Femur (tissue), 1 donor: ENCODE measurements around the gene MYO10.
"Not testable (repeated sequence)": the region's sequence is repeated elsewhere in the genome, so short reads cannot be mapped to it uniquely, and the experiment has no call there.

Experiments used
- DNase-seq: peaks from one replicate; pipeline ENCODE4 v3.0.0-alpha.2; 2017

MYO10 gene

DNA sequence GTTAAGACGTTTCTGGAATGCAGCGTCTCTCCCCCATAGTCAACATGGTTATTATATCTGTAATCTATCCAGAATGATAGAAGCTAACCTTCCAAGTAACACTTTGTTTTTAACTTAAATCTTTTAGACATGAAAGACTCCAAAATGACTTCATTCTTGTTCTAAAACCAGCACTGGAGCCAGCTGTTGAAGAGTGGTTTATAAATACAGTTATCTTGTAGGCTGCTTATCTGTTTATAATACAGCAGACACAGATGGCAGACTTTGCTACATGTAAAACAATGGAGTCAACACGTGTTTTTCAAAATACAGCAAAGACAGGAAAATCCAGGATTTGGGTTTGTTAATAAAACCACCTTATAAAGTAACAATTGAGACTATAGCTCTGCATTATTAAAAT is 270.5 kb downstream of the MYO10 start:
- DNase-seq, result no peak

DNA sequence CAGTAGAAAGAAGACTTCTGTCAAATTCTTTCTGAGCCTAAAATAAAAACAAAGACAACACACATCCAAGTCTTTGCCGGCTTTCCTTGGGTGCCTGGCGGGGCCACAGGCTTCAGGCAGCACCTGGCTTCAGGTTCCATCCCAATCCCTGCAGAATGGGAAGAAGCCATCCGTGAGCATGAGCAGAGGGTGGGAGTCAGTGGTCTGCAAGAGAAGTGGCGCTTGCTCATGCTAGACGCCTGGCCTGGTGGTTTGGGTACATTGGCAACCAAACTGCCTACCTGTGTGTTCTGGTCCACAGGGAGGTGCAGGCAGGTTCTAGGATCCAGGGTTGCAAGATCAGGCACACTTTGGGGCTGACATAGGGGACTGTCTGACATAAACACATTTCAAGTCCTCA is 271.7 kb downstream of the MYO10 start:
- no peak for DNase-seq

DNA sequence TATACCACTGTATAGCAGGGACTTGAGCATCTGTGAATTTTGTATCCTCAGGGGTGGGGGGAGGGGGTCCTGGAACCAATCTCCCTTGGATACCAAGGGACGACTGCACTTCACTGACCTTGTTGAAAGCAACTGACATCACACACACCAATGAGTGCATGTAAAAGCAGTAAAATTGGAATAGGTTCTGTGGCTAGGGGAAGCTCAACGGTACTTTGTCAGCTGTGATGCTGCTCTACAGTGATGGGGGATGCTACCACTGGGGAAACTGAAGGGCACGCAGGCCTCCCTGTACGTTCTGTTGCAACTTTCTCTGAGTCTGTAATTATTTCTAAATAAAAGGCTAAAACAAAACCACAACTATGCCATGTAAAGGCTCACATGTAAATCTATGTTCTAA is 272.2 kb downstream of the MYO10 start:
- DNase-seq, result no peak

DNA sequence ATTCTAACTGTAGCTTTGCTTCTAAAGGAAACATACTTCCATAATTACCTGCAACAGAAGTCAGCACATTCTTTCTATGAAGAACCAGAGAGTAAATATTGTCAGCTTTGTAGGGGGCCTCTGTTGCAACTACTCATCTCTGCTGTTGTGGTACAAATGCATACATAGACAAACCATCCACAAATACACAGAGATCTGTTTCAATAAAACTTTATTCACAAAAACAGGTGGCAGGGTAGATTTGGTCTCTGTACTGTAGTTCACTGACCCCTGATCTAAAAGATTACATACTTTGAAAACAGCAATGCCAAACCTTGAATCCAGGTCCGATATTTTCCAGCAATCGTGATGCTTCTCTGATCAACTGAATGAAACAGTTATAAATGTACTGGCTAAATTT is 274.4 kb downstream of the MYO10 start:
- no peak for DNase-seq

DNA sequence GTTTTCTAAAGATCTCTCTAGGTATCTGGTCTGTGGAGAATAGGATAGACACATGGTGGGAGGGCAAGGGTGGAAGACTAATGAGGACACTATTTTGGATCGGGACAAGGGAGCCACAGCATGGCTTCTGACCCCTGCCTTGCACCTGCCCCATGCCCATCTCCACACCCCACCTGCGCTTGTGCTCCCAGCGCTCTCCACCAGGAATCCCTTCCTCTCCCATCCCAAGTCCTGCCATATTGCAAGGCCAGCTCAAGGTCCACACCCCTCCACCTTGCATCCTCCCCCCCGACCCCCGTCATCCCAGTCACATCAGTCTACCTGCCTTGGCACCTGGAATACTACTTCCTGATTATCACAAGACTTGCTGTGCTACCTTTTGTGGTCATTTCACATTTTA is 275.1 kb downstream of the MYO10 start:
- no peak for DNase-seq

DNA sequence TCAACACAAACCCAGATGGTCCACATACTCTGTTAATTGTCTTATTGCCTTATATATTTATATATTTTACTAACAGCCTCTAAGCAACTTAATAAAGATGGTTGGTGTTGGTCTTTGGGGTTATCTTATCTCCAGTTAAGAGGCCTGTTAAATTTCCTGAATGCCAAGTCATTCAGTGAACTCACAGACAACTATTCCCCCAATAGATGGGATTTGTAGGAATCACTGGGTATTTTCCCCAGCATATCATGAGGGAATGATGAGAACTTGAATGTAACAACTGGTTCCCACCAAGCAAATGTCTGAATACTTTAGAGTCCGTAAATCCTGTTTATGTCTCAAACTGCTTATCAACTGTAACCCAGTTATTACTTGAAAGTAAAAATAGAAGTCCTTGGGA is 276.6 kb downstream of the MYO10 start:
- DNase-seq, result no peak

DNA sequence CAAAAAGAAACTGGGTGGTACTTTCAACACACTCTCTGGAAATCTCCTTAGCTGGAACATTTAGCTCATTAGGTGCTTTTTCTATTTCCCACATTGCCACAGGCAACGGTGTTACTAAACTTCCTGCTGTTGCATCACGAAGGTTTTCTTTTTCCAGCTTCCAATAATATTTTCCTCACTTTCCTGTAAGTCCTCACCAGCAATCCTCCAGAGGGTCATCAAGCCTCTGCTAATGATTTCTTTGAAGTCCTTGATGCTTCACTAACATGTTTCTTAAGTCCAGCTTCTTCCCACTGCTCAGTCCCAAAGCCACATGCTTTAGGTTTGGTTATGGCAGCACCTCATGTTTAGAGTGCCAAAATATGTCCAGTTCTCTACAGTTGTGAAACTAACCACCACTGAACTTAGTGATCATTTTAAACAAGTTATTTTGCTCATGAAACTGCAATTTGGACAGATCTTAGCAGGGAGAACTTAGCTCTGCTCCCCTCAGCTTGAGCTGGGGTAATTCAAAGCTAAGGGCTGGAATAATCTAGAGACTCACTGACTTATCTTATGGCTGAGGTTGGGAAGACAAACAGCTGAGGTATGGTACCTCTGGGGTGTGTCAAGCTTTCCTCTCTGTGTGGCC is 279.4 kb downstream of the MYO10 start:
- peak; percentile 56 for DNase-seq

DNA sequence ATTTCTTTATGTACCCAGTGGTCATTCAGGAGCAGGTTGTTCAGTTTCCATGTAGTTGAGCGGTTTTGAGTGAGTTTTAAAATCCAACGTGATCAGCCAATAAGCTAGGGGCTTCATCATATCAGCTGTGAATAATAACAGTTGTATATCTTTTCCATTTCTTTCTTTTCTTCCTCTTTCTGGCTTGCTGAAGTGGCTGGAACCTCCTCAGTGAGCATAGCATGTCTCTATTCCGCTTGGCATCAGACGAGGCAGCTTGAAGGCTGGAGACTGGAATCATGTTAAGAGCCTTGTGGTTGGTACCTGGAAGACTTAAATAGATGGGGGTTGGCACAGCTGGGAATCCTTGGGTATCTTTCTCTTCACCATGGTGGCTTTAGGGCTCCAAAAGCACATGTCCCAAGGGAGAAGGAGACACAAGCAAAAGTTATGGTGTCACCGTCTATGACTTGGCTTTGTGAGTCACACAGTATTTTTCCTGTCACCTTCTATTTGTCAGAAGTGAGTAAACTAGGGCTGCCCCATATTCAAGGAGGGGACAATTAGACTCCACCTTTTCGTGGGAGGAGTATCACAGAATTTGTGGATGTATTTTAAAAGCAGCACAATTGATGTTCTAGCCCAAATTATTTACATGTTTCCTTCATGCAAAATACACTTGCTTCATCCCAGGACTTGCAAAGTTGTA is 281.3 kb downstream of the MYO10 start:
- no peak for DNase-seq

DNA sequence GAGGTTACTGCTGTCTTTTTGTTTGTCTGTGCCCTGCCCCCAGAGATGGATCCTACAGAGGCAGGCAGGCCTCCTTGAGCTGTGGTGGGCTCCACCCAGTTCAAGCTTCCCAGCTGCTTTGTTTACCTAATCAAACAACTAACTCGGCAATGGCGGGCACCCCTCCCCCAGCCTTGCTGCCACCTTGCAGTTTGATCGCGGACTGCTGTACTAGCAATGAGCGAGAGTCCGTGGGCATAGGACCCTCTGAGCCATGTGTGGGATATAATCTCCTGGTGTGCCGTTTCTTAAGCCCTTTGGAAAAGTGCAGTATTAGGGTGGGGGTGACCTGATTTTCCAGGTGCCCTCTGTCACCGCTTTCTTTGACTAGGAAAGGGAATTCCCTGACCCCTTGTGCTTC is 287.3 kb downstream of the MYO10 start:
- DNase-seq, result not testable (repeated sequence)

DNA sequence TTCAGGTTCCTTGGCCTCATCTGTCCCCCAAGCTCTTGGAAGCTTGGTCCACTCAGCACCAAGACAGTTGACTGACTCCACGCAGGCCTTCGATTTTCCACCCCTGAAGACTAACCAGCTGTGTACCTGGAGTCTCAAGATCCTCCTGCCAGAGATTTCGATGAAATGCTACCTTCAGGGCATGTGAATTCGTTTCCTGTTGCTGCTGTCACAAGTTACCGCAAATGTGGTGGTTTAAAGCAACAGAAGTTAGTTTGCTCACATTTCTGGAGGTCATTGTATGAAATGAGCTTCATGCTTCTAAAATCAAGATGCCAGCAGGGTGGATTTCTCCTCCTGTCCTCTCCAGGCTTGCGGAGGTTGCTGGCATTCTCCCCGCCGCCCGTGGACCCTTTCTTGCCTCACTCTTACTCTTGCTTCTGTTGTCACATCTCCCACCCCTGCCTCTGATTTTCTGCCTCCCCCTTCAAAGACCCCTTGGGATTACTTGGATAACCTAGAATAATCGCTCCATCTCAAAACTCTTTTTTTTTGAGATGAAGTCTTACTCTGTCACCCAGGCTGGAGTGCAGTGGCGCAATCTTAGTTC is 291.7 kb downstream of the MYO10 start:
- DNase-seq, result no peak

DNA sequence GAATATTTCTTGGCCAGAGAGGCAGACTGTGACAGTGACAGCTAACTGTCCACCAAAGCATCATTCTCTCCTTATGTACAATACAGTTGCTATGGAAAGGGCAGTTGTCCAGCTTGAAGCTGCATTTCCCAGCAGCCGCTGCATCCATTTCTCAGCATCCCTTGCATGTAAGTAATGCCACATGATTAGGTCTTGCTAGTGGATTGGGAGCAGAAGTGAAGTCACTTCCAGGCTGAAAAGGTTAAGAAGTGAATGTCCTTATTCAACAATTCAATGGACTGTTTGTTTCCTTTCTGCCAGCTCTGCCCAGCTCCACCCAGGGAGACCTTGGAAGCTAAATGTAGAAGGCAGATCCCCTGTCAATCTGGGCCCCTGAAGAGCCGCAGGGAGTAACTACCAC is 293.2 kb downstream of the MYO10 start:
- no peak for DNase-seq

DNA sequence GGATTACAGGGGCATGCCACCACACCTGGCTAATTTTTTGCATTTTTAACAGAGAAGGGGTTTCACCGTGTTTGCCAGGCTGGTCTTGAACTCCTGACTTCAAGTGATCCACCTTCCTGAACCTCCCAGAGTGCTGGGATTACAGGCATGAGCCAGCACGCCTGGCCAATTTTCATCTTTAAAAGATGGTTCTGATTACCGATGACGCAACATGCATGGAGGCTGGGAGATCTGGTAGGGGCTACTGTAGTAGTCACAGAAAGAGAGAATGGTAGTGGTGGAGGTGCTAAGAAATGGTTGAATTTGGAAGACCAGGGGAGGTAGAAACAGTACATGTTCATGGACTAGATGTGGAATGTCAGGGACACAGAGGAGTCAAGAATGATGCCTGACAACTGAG is 296.9 kb downstream of the MYO10 start:
- DNase-seq, result no peak

DNA sequence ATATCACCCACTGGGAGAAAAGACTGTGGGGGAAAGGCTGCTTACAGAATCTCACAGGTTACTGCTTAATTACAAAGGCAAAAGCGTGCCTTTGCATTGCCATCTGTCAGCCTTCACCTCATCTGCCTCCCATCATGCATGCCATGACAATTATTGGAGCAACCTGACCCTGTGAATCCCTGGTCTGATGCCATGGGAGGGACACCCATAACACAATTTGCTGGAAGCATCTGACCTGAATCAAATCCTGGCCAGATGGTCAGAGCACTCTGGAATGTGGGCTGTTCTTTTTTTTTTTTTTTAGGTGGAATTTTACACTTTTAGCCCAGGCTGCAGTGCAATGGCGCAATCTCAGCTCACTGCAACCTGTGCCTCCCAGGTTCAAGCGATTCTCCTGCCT is 307.7 kb downstream of the MYO10 start:
- DNase-seq, result no peak

DNA sequence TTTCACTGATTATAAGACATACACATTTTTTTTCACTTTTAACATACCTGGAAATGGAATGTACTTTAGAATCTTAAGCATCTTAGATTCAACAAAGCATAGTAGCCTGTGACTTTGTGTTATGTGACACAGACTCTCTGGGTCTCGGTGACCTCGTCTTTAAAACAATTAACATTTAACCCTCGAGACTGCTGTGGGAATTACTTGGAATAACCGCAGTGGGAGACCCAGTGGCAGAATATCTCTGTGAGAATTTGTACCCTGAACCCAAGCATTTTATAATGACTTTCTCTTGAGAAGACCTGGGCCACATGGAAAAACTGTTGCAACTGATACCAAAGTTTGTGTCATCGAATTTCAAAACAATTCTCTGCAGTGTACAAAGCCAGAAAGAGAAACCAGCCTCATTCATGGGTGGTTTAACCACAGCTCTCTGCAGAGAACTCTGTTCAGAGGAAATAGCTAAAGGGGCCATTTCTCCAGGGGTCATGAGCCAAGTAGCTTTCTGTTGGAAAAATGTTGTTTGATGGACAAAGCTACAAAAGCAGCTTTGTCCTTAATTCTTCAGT is 309.3 kb downstream of the MYO10 start:
- no peak for DNase-seq

DNA sequence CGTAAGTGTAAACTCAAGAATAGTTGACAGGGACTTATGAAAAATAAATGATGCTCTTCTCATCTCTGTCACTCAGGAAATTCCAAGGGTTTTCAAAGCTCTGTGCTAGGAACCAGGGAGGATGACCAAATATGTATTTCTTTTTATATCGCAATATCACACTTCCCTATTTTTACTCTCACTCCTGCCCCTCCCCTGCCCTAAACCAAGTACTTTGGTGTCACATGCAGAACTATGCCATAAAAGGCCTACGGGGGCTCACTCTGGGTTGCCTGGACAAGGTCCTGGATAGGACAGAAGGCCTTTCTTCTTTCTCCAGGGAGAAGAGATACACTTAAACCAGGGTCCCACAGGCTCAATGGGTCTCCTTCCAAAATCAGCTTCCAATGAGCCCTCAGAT is 311.0 kb downstream of the MYO10 start:
- no peak for DNase-seq

DNA sequence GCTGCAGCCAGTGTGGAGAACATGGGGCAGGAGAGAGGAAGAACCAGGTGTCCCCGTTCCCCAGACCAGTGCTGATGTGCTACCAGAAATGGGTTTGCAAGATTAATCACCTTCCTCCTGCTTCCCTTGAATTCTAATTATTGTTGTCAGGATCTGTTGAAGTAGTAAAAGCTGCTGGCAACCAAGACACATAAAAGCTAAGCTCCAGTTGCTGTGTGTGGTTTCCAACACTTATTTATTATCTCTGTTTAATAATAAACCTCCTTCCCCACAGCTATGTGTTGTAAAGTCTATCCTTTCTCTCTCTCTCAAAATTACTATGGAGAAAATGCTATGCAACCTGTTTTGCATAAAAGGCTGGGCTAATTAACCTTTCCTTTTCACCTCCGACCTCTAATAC is 317.0 kb downstream of the MYO10 start:
- DNase-seq, result no peak

DNA sequence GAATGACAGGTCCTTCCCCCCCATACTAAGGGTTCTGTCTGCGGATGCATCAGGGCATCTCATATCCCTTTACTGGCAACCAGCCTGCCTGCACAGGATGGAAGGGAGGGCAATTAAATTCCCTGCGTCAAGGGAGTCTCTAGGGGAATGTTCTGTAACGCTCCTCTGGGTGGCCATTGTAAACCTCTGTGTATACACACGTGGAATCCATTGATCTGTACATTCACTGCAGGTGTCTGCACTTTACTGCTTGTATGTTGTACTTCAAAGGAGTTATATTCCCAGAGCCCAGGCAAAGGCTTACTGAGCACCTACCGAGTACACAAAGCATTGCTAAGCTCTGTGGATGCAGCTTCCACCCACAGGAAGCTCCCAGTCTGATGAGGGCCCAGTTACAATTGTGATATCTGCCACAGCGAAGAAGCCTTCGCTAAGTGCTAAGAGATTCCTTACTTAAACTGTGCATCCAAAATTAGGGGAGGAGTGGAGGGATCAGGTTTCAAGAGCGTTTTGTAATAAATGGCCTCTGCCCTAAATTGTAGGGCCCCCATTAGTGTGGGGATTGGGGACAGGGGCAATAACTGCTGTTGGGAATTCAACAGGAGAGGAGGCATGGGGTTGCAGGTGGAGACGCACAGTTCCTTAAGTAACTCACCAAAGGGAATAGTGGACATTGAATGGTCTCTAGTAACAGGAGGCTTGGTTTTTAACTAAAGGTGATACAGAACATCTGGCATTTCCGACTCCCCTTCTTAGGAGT is 317.8 kb downstream of the MYO10 start:
- DNase-seq, result no peak

DNA sequence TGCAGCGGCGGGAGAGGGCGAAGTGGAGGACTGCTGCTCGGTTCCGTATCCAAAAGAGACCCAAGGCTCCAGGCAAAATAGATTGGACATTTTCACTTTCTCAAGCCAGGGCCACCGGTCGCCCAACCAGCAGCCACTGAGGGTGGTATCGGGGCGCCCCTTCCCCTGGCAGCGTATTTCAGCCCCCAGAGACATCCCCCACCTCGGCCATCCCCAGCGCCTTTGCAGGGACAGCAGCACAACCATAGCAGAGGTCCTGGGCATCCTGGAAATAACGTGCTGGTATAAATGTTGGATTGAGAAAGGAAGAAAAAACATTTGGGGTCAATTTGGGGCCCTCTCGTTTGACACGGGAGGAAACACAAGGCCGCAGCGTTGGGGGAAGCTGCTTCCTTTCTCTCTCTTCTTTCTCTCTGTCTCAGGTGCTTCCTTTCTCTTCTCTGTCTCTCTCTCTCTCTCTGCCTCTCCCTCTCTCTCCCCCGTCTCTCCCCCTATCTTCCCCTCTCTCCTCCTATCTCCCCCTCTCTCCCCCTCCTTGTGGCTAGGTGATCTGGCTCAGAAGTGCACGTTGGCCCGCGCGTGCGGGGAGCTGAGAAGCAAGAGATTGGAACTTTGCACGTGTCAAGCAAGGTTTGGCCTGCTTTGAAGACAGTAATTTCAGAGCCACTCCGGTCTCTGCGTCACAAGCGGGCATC is 318.7 kb downstream of the MYO10 start:
- DNase-seq, result no peak

DNA sequence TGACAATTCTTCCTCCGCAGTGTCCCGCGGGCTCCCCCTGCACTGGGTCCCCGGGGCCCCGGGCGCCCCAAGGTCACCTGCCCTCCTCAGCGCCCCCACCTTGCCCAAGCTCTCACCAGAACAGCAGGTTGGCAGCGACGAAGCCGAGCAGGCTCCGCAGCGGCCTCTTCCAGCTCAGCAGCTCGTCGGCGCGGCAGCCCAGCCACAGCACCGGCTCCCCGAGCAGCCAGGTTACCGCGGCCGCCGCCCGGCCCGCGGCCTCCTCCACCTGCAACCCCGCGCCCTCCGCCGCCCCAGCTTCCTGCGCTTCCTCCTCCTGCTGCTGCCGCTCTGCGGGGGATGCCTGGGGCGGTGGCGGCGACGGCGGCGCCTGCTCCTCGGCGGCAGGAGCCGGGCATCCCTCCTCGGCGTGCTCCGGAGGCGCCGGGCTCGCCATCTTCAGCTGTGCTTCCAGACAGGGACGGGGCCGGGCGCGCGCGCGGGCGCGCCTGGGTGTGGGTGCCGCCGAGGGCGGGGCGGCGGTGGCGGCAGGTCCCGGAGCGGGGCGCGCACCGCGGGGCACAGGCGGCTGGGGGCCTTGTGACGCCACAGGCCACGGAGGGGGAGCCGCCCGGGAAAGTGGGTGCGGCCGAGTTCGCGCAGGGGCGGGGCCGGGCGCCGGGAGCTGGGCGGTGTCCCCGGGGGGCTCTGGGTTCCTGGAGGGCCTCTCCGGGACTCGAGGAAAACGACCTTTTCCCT is 319.4 kb downstream of the MYO10 start, which contains the start of gene RETREG1:
RETREG1 (minus strand) TSS at position 462 of the 738 bp plus-strand sequence; CDS start at position 436, 26 bp downstream.
- DNase-seq, result peak; percentile 71

DNA sequence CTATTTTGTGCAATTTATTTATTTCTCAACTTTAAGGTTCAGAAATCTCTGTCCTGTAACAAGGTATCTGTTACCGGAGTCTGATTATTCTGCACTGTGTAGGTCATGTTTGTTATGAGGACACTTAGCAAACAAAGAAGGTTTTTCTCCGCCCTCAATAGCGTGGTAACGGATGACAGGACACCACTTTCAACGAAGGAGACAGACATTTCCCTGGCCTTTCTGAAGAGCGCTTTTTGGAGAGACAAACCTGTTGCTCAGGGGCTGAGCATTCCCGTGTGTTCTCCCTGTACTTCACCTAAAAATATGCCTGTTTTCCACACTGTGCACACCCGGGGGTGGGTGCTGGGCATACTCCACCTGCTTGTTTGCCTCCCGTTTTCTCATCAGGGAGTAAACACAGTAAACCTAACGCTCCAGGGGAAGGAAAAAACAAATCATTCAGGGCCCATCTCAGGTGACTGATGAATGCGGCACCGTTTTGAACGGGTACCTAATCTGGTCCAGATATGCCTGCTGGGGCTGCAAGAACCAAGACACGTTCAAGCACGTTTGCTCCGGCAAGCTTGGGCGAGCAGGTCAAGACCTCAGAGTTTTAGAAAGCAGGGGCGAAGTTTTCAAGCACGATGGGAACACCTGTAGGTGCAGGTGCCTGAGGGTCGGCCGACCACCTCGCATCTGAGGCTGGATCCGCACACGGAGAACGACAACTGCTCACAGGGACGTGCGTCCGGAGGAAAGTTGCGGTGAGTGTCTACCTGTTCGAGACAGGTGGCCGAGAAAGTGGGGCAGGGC is 320.1 kb downstream of the MYO10 start:
- DNase-seq, result no peak

DNA sequence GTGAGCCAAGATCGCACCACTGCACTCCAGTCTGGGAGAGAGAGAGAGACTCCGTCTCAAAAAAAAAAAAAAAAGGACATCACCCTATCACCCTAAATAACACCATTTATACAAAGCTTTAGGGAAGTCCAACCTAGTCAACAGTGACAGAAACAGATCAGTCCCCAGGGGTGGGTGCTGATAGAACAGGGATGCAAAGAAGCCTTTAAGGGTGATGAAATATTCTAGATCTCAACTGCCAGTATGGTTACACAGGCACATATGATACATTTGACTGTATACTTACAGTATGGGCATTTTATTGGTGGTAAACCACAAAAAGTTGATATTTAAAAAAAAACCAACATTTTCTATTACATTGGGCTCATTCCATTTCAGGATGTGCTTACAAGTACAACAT is 324.1 kb downstream of the MYO10 start:
- DNase-seq, result no peak
